ENCODE results near the gene TEX10.
"Not testable (repeated sequence)": the region's sequence is repeated elsewhere in the genome, so short reads cannot be mapped to it uniquely, and the experiment has no call there.

The TEX10 gene

DNA sequence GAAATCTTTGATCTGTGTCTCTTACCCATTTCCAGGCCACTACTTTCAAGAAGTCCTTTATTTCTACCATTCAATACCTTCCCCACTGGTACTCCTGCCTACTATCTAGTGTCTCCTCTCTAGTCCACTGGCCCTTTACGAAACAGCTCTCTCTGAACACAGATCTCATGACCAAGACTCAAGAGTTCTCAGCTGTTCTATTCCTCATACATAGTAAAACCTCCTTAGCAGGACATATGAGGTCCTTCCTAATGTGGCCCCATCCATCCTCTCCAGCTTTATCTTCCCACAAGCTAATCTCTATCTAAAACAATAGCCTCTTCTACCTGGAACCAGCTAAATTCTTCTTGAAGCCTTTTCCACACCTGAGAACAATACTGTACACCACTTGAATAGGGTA lies 2.6 kb downstream of the TEX10 start:
- TF ChIP-seq CTCF (IDR thresholded peaks at IDR 0.05; ENCODE audit: low read depth, low read length): no peak
- DNase-seq (ENCODE audit: extremely low read depth, low read depth): no peak

GRCh38 chr9:100346836-100347235 lies 5.9 kb downstream of the TEX10 start:
- no peak for TF ChIP-seq CTCF (IDR thresholded peaks at IDR 0.05; ENCODE audit: low read depth, low read length)
- DNase-seq (ENCODE audit: extremely low read depth, low read depth): peak; percentile 38

- no peak for TF ChIP-seq CTCF (IDR thresholded peaks at IDR 0.05; ENCODE audit: low read depth, low read length)
Measured at GRCh38 chr9:100341889-100342288, 10.9 kb downstream of the TEX10 start.

DNA sequence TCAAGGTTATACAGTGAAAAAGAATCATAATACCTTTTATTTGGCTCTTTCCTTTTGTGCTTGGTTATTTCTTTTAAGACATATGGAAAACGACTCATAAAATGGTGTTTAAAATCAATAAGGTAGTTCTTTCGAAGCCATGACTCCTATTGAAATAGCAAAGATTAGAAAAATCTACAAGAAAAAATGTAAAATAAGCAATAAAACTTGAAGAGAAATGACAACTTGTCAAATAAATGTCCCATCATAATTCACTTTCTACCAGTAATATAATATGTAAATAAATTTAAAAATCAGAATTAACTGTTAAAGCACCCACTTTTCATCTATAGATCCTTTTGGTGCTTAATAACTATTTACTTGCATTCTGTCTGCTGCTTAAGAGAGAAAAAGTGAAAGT lies 12.5 kb downstream of the TEX10 start:
- TF ChIP-seq CTCF (IDR thresholded peaks at IDR 0.05; ENCODE audit: low read depth, low read length): no peak
- DNase-seq (ENCODE audit: extremely low read depth, low read depth): no peak

More at GRCh38 chr9:100341889-100342288, 10.9 kb downstream of the TEX10 start:
- DNase-seq (ENCODE audit: extremely low read depth, low read depth): no peak

- not testable (repeated sequence) for DNase-seq (ENCODE audit: extremely low read depth, low read depth)
Measured at GRCh38 chr9:100338736-100339135, 14.0 kb downstream of the TEX10 start.

DNA sequence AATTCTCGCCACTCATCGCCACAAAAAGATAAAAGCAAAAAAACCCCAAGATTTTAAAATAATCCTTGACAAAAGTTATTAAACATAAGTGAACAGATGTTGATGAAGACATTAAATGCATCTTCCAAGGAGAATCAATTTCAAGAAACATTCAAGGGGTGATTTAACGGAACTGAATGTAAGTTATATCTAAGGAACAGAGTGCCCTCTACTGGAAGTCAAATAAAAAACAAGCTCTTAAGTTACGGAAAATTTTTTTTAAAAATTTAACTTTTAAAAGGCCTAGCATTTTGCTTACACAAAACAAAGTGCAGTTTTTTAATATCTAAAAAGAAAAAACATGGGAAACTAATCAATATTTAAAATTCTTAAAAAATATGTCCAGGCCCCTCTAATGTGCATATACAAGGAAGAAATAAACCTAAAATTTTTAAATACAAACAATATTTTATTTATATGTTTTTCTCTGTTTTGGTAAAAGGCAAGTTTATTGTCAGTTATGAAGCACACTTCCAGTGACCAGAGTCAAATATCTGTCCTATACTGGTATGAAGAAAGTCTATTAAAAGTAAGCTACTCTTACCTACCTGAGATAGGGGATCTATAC lies 28.0 kb downstream of the TEX10 start:
- peak; percentile 30 for DNase-seq (ENCODE audit: extremely low read depth, low read depth)
- peak; percentile 49 for TF ChIP-seq CTCF (IDR thresholded peaks at IDR 0.05; ENCODE audit: low read depth, low read length)

GRCh38 chr9:100322954-100323536 lies 29.7 kb downstream of the TEX10 start:
- peak; percentile 8 for DNase-seq (ENCODE audit: extremely low read depth, low read depth)
- TF ChIP-seq CTCF (IDR thresholded peaks at IDR 0.05; ENCODE audit: low read depth, low read length): peak; percentile 74

DNA sequence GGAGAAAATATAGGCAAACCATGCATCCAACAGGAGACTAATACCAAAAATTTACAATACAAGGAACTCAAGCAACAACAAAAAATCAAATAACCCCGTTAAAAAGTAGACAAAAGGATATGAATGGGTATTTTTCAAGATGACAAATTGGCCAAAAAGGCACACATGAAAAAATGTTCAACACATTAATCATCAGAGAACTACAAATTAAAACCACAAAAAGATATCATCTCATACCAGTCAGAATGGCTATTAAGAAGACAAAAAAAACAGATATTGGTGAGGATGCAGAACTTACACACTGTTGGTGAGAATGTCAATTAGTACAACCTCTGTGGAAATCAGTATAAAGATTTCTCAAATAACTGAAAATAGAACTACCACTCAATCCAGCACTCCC lies 35.0 kb downstream of the TEX10 start:
- no peak for DNase-seq (ENCODE audit: extremely low read depth, low read depth)
- TF ChIP-seq CTCF (IDR thresholded peaks at IDR 0.05; ENCODE audit: low read depth, low read length): no peak
